GM19023 (cell line): ENCODE data around the gene SLC4A7.
"Not testable (repeated sequence)": the region's sequence is repeated elsewhere in the genome, so short reads cannot be mapped to it uniquely, and the experiment has no call there.

ENCODE experiments used
- ATAC-seq: cut with Tn5 transposase; IDR thresholded peaks from one replicate; pipeline ENCODE4 v1.9.1; 2021; ENCODE audit warnings: mild to moderate bottlenecking, moderate library complexity; ENCODE audit not compliant: unreplicated experiment

The SLC4A7 gene

DNA sequence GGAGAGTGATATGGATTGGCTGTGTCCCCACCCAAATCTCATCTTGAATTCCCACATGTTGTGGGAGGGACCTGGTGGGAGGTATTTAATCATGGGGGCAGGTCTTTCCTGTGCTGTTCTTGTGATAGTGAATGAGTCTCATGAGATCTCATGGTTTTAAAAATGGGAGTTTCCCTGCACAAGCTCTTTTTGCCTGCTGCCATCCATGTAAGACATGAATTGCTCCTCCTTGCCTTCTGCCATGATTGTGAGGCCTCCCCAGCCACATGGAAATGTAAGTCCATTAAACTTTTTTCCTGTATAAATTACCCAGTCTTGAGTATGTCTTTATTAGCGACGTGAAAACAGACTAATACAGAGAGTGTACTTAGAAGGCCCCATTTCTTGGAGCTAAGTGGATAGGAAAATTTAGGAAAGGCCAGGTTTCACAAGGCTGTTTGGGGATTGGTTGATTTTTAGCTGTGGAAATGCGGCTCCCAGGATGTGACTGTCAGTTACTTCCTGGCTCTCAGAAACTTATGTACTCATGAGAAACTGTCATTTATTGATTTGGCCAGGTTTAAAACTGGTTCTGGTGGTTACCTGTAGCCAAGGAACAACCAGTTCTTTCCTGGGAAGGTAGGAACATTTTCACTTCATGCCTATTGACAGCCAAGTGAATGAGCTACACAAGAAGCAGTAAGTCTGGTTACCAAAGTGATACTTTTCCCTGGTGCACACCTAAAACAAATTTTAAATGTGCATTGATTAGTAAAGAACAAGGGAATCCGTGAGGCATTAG is 155.0 kb downstream of the SLC4A7 start:
- ATAC-seq, result not testable (repeated sequence)

DNA sequence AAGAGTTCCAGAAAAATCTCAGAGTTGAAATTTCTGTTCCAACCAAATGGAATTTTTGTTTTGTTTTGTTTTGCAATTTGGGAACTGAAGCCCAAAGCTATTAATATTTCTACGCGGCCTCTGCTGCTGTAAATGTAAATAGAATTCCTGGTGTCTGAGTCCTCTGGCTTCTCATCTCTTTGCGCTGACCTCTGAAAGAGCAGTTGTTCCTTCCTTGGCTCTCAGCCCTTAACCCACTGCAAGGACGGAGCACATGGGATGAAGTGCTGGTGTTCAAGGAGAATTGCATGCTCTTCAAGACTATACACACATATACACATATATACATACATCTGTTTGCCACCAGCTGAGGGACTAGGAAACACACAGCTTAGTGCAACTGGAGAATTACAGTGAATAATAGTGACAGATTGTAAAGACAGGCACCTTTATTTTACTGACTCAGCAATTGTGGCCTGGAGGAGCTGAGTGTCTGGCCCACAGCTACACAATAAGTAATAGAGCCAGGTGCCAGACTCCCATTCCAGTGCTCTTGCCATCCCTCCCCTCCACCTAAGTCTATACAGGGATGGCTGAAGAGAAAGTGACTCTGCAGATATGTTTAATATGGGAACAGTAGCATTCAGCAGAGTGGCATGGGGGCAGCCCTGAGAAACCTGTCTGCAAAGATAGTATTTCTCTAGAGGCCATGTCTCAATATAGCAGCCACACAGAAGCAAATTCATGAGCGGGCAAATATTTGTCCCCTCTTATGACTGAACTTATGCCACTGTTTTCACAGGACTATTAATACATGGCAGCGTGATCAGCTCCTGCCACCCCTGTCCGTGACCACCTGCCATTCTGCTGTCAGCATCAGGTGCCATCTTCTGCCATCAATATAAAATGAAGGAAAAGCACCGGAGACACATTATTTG is 157.3 kb downstream of the SLC4A7 start:
- ATAC-seq, result no peak

DNA sequence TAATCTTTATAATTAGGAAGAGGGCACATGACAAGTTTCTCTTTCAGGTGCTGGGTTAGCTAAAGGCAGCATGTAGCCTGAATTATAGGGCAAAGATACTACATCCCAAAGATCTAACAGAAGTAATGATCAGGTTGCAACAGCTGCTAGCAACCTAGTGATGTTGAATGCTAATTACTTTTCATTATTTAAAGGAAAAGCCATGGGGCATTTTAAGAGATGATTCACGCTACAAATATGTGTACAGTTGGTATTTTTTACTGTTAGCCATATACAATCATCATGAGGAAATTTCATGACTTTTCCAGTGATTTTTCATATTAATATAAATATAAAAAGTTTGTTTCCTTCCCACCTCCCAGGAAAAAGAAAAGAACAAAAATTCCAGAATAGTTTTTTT is 158.0 kb downstream of the SLC4A7 start:
- ATAC-seq, result no peak

DNA sequence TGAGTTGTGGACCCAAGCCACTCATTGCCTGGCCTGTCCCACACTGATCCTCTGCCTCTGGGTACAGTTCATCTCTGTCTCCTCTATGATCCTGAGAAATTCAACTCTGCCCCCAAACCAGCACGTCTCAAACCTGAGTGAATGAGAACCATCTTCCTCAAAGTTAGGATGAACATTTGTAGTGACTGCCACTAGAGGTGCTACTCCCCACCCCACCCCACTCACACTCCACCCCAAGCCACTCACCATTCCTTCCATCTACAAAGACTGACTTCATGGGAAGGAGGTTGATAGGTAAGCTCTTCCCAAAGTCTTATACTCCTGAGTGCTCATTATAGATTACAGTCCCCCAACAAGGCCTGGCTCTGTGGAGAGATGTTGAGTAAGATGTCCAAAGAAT is 158.8 kb downstream of the SLC4A7 start:
- no peak for ATAC-seq

DNA sequence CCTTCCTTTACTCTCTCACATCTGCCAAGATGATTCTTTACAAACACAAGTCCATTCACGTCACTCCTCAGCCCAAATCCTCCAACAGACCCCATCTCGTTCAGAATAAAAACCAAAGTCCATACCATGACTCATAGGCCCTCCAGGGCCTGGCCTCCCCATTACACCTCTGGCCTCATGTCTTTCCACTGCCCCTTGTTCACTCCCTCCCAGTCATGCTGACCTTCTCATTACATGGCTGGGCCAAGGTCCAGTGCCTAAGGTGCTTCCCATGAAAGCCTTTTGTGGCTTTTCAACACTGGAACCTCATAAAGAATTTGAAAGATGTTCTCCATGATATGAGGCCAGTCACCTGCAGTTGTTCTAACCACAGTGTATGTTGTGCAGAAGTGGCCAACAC is 159.5 kb downstream of the SLC4A7 start:
- ATAC-seq, result no peak

DNA sequence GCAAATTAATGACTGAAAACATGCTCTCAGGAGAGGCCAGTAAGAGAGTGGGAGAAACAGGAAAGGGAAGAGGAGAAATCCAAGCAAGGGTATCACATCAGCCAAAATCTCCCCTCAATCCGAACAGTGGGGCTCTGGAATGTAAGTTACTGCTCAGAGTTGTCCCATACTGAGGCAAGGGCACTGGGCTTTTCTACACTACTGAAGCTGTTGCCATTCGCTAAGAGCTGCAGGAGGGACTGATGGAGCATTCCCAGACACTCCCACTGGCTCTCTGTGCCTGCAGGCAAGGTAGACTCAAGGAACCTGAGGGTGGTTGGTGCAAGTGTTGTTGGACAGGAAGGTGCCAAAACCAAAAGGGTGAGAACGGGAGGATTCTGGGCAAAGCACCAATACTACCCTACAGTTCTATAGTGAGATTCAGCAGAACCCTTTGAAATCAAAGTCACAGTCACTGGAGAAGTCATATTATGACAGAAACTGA is 161.1 kb downstream of the SLC4A7 start:
- no peak for ATAC-seq
